Transverse colon (tissue), 4 donors: ENCODE results near the gene CCDC81. TPM values are rescaled to one million over a fixed set of nuclear protein-coding genes. Genes with fewer than 3 reads are reported as not detected.

Experiments used
- DNase-seq: peaks from one replicate; pipeline ENCODE4 v3.0.0-alpha.2; 2019
- H3K27ac ChIP-seq, 4 donors: fragments of 200-600 bp; sonication (generic); 2 replicates each; pipeline ENCODE4 v1.5.1; 2016 to 2018; ENCODE audit warnings: inconsistent platforms in 4 of 4
- H3K27me3 ChIP-seq: fragments of 200-600 bp; sonication (generic); 2 replicates; pipeline ENCODE4 v1.5.1; 2017; ENCODE audit warnings: inconsistent platforms
- H3K36me3 ChIP-seq, 4 donors: fragments of 200-600 bp; sonication (generic); 2 replicates each; pipeline ENCODE4 v1.5.1; 2017 to 2019; ENCODE audit warnings: inconsistent platforms in 4 of 4
- H3K4me1 ChIP-seq, 4 donors: fragments of 200-600 bp; sonication (generic); 2 replicates each; pipeline ENCODE4 v1.5.1; 2017 to 2020; ENCODE audit warnings: inconsistent platforms in 4 of 4
- H3K4me3 ChIP-seq, 4 donors: fragments of 200-600 bp; sonication (generic); 1 replicate in 1 of 4; 2 replicates in 3 of 4; pipeline versions ENCODE4 v1.5.1 to v1.6.1; 2017 to 2019; ENCODE audit warnings: inconsistent platforms in 4 of 4
- H3K9me3 ChIP-seq, 2 donors: fragments of 200-600 bp; sonication (generic); 2 replicates each; pipeline ENCODE4 v1.5.1; 2017 to 2019; ENCODE audit warnings: inconsistent platforms in 2 of 2
- CTCF ChIP-seq, 5 experiments: fragments of 200-600 bp in 3 of 5; fragments of 450-650 bp in 2 of 5; sonication (generic) in 3 of 5; IDR thresholded peaks; 1 replicate in 2 of 5; 2 replicates in 3 of 5; pipeline ENCODE4 v1.5.1; 2016 to 2017; ENCODE audit warnings: antibody characterized with exemption in 5 of 5, inconsistent platforms in 3 of 5, mild to moderate bottlenecking in 2 of 5, moderate library complexity in 1 of 5
- EP300 ChIP-seq: sonication (generic); formaldehyde crosslinking; IDR thresholded peaks from one replicate; pipeline ENCODE4 v1.6.1; 2017; ENCODE audit warnings: antibody characterized with exemption, low read depth
- POLR2A ChIP-seq: fragments of 450-650 bp; IDR thresholded peaks from one replicate; pipeline ENCODE4 v1.6.1; 2016; ENCODE audit warnings: antibody characterized with exemption, mild to moderate bottlenecking, moderate library complexity
- POLR2AphosphoS5 ChIP-seq, 3 donors: sonication (generic); formaldehyde crosslinking; IDR thresholded peaks; one replicate each; pipeline ENCODE4 v1.6.1; 2016; ENCODE audit warnings: antibody characterized with exemption in 3 of 3
- WGBS, 2 donors: methylation state at CpG; one replicate each; pipeline ENCODE4 v1.1.5; 2018; ENCODE audit warnings: low coverage in 1 of 2; 5-methylcytosine and 5-hydroxymethylcytosine counted together
- in situ Hi-C, 4 donors: fragments of 200-750 bp; cut with MboI; loops; one replicate each; pipeline versions ENCODE4 v1.15.0 to v1.15.1; 2017; ENCODE audit warnings: low sequenced_read_pairs in 3 of 4, low pct_ligation_motif_present in 1 of 4, low pct_unique_long_range_greater_than_20kb in 1 of 4
- intact Hi-C: fragments of 100-400 bp; cut with DNase I; formaldehyde crosslinking; loops from one replicate; pipeline ENCODE4 v1.15.1; 2023; ENCODE audit warnings: low total_unique reads
- total RNA-seq, 4 donors: library from RNA; depleted of rRNA; stranded (reverse); fragments of >200 nt; gene quantifications; one replicate each; pipeline ENCODE4 v1.1.0, GENCODE V29; 2016

Gene CCDC81
- total RNA-seq, 4 donors from 2014 or later = 0.41 to 0.64 TPM; not detected in 2

DNA sequence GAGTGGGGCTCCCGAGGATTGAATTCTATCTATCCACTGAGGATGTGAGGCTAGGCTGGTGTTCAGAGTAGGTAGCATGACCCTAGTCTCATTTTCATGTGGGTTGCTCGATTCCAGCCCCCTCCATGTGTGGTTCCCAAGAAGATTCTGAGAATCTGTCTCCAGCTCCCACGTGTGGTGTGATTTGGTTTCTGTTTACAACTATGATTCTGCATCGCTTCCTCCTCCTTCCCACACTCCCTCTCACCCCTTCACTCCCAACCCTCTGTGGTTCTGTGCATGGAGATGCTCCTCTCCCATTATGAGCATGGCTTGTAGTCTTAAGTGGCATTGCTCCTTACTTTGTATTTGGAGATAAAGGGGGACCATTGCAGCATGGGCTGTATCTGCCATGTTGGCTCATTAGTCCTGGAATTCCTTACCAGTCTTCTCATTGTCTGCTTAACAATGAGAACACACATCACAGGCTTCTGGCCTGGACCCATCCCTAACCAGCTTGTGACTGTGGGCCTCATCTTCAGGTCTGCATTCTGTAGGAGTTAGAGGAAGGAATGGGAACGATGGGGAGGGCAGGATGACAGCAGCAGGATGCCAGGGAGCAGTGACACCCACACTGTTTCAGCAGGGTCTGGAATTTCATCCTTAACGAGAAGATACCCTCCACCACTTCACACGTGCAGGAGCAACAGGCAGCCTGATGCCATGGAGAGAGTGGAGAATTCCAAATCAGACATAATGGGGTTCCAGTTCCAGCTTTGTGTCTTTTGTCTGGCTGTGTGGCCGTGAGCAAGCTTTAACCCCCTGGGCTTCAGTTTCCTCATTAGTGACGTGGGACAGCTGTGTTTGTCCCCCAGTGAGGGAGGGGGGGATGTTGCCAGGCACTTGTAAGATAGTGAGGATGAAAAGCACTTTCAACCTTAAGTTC, 86.0 kb downstream of the CCDC81 start:
- DNase-seq = no peak
- Histone ChIP-seq H3K27me3 (no peaks in the 10 kb centered on the region), H3K27ac (no peak overlapping the region), H3K4me3 (no peak overlapping the region), H3K9me3 (no peaks in the 10 kb centered on the region), H3K4me1 (peaks cover 0 to 18% (median 5%) of the 10 kb centered on the region in 4 donors), H3K36me3 (no peaks in the 10 kb centered on the region)
- in situ Hi-C loops (loop anchor here in 1 of 4 donors (25.0 kb wide), 1 partner anchor 152 kb away; no protein-coding TSS in a partner anchor), intact Hi-C loops (no loop called here)
- TF ChIP-seq EP300 (no peak), POLR2A (no peak), CTCF (IDR thresholded peaks at IDR 0.05) (no peak), POLR2AphosphoS5 (IDR thresholded peaks at IDR 0.05) (no peak)
- 28 to 67% methylated on average over 3 to 9 of the region's 9 CpGs for WGBS, 2 donors

GRCh38 chr11:86461892-86462291, 87.2 kb downstream of the CCDC81 start:
- no peaks in the 10 kb centered on the region for H3K27me3 ChIP-seq
- no peak for DNase-seq
- no peaks in the 10 kb centered on the region for H3K36me3 ChIP-seq
- peaks cover 0 to 18% (median 4%) of the 10 kb centered on the region in 4 donors for H3K4me1 ChIP-seq
- no peak overlapping the region for H3K27ac ChIP-seq
- H3K4me3 ChIP-seq = no peak overlapping the region
- no peaks in the 10 kb centered on the region for H3K9me3 ChIP-seq
- intact Hi-C loops (no loop called here), in situ Hi-C loops (loop anchor here in 1 of 4 donors (25.0 kb wide), 1 partner anchor 150 kb away; no protein-coding TSS in a partner anchor)
- 83 to 100% methylated on average over 1 of the region's 1 CpG for WGBS, 2 donors
- no peak for TF ChIP-seq EP300
- no peak for TF ChIP-seq CTCF (IDR thresholded peaks at IDR 0.05)
- no peak for TF ChIP-seq POLR2AphosphoS5 (IDR thresholded peaks at IDR 0.05)
- TF ChIP-seq POLR2A = no peak

- DNase-seq = no peak
- in situ Hi-C loops = loop anchor here in 1 of 4 donors (25.0 kb wide), 1 partner anchor 149 kb away; no protein-coding TSS in a partner anchor
- H3K27me3 ChIP-seq = no peaks in the 10 kb centered on the region
- no peak for TF ChIP-seq POLR2A
- TF ChIP-seq POLR2AphosphoS5 (IDR thresholded peaks at IDR 0.05) = no peak
- TF ChIP-seq CTCF (IDR thresholded peaks at IDR 0.05) = no peak
- TF ChIP-seq EP300 = no peak
- 88% methylated on average over 5 of the region's 7 CpGs; no CpG with 5 or more reads in 1 of the 2 donors for WGBS, 2 donors
- no peak overlapping the region for H3K27ac ChIP-seq
- H3K36me3 ChIP-seq = no peaks in the 10 kb centered on the region
- no peak overlapping the region for H3K4me3 ChIP-seq
- no peaks in the 10 kb centered on the region for H3K9me3 ChIP-seq
- peaks cover 0 to 18% (median 4%) of the 10 kb centered on the region in 4 donors for H3K4me1 ChIP-seq
- intact Hi-C loops = no loop called here
Observed at GRCh38 chr11:86463120-86463519, 88.4 kb downstream of the CCDC81 start.

GRCh38 chr11:86463955-86464354, 89.3 kb downstream of the CCDC81 start:
- intact Hi-C loops = no loop called here

More at GRCh38 chr11:86463955-86464354, 89.3 kb downstream of the CCDC81 start:
- in situ Hi-C loops = loop anchor here in 1 of 4 donors (25.0 kb wide), 1 partner anchor 148 kb away; no protein-coding TSS in a partner anchor
- no peak overlapping the region for H3K4me3 ChIP-seq
- peaks cover 0 to 18% (median 4%) of the 10 kb centered on the region in 4 donors for H3K4me1 ChIP-seq
- H3K27me3 ChIP-seq = no peaks in the 10 kb centered on the region
- H3K9me3 ChIP-seq = no peaks in the 10 kb centered on the region
- DNase-seq = no peak
- H3K36me3 ChIP-seq = no peaks in the 10 kb centered on the region
- no peak overlapping the region for H3K27ac ChIP-seq
- 93 to 94% methylated on average over 4 to 5 of the region's 5 CpGs for WGBS, 2 donors
- no peak for TF ChIP-seq POLR2AphosphoS5 (IDR thresholded peaks at IDR 0.05)
- no peak for TF ChIP-seq EP300
- no peak for TF ChIP-seq CTCF (IDR thresholded peaks at IDR 0.05)
- no peak for TF ChIP-seq POLR2A
